Muscle of arm (tissue), 12 donors: ENCODE measurements around the gene IFNG-AS1. TPM values are rescaled to one million over a fixed set of nuclear protein-coding genes. Genes with fewer than 3 reads are reported as not detected.

Experiments
- DNase-seq: peaks from one replicate; pipeline ENCODE4 v3.0.0-alpha.2; 2013
- polyA plus RNA-seq, 12 donors: library from polyadenylated mRNA; unstranded; fragments of 120-200 nt; gene quantifications; one replicate each; pipeline ENCODE4 v1.2.1, GENCODE V29; 2013; ENCODE audit not compliant: insufficient read length in 12 of 12

The IFNG-AS1 gene
- polyA plus RNA-seq, 12 donors = 0.15 to 0.86 (median 0.46) TPM; not detected in 2

- DNase-seq = no peak
Measured at GRCh38 chr12:67993143-67993542, 3.9 kb downstream of the IFNG-AS1 start.

- no peak for DNase-seq
Measured at GRCh38 chr12:67994046-67994445, 4.8 kb downstream of the IFNG-AS1 start.

- no peak for DNase-seq
Measured at GRCh38 chr12:67996347-67996746, 7.1 kb downstream of the IFNG-AS1 start.

- no peak for DNase-seq
Measured at GRCh38 chr12:67998379-67998778, 9.1 kb downstream of the IFNG-AS1 start.

GRCh38 chr12:67999244-67999643, 10.0 kb downstream of the IFNG-AS1 start:
- no peak for DNase-seq

GRCh38 chr12:68001486-68002466, 12.5 kb downstream of the IFNG-AS1 start:
- DNase-seq = no peak

- no peak for DNase-seq
Measured at GRCh38 chr12:68003777-68004176, 14.5 kb downstream of the IFNG-AS1 start.

- DNase-seq = no peak
Measured at GRCh38 chr12:68007033-68007432, 17.8 kb downstream of the IFNG-AS1 start.

- no peak for DNase-seq
Measured at GRCh38 chr12:68007466-68007865, 18.2 kb downstream of the IFNG-AS1 start.

- DNase-seq = no peak
Measured at GRCh38 chr12:68011206-68011881, 22.1 kb downstream of the IFNG-AS1 start.

- no peak for DNase-seq
Measured at GRCh38 chr12:68011882-68012207, 22.6 kb downstream of the IFNG-AS1 start.

GRCh38 chr12:68012712-68013111, 23.5 kb downstream of the IFNG-AS1 start:
- no peak for DNase-seq

- no peak for DNase-seq
Measured at GRCh38 chr12:68013181-68013580, 23.9 kb downstream of the IFNG-AS1 start.

- DNase-seq = no peak
Measured at GRCh38 chr12:68016136-68016535, 26.9 kb downstream of the IFNG-AS1 start.

- no peak for DNase-seq
Measured at GRCh38 chr12:68018315-68018714, 29.1 kb downstream of the IFNG-AS1 start.

GRCh38 chr12:68020049-68020448, 30.8 kb downstream of the IFNG-AS1 start:
- no peak for DNase-seq

GRCh38 chr12:68020699-68021098, 31.5 kb downstream of the IFNG-AS1 start:
- no peak for DNase-seq

- DNase-seq = no peak
Measured at GRCh38 chr12:68028647-68029046, 39.4 kb downstream of the IFNG-AS1 start.

- no peak for DNase-seq
Measured at GRCh38 chr12:68030248-68030647, 41.0 kb downstream of the IFNG-AS1 start.

- no peak for DNase-seq
Measured at GRCh38 chr12:68031174-68031573, 41.9 kb downstream of the IFNG-AS1 start.

- no peak for DNase-seq
Measured at GRCh38 chr12:68031881-68032739, 42.9 kb downstream of the IFNG-AS1 start.

GRCh38 chr12:68034567-68034966, 45.3 kb downstream of the IFNG-AS1 start:
- no peak for DNase-seq
